OCI-LY1 (cell line): ENCODE results near the gene TREH.
A peak's percentile ranks its signal among the peaks of the same experiment; 100 is the strongest.
"Not testable (repeated sequence)": the region's sequence is repeated elsewhere in the genome, so short reads cannot be mapped to it uniquely, and the experiment has no call there.

Source experiments
- H2AFZ ChIP-seq: fragments of 200-600 bp; sonication (generic), shearing (Covaris generic); 2 replicates; pipeline ENCODE4 v1.6.0; 2014; ENCODE audit warnings: antibody characterized with exemption, mild to moderate bottlenecking, low read length
- H3F3A ChIP-seq: fragments of 200-600 bp; sonication (generic), shearing (Covaris generic); 2 replicates; pipeline ENCODE4 v1.6.0; 2014; ENCODE audit warnings: mild to moderate bottlenecking, antibody characterized with exemption, low read length, moderate library complexity; ENCODE audit not compliant: insufficient read depth
- H3K27ac ChIP-seq: fragments of 200-600 bp; sonication (generic); 2 replicates; pipeline ENCODE4 v1.5.1; 2014; ENCODE audit warnings: low read length, mixed run types, mild to moderate bottlenecking, low read depth; ENCODE audit not compliant: poor library complexity, severe bottlenecking
- H3K27me3 ChIP-seq: fragments of 200-600 bp; sonication (generic); 2 replicates; pipeline ENCODE4 v1.6.0; 2014; ENCODE audit warnings: antibody characterized with exemption, mild to moderate bottlenecking, low read length, moderate library complexity; ENCODE audit not compliant: insufficient read depth
- H3K36me3 ChIP-seq: fragments of 200-600 bp; sonication (generic); 2 replicates; pipeline ENCODE4 v1.6.1; 2014; ENCODE audit warnings: mild to moderate bottlenecking, antibody characterized with exemption, low read length, moderate library complexity, mixed read lengths; ENCODE audit not compliant: insufficient read depth
- H3K4me1 ChIP-seq: fragments of 200-600 bp; sonication (generic); 2 replicates; pipeline ENCODE4 v1.5.1; 2014; ENCODE audit warnings: mild to moderate bottlenecking, low read length, moderate library complexity; ENCODE audit not compliant: insufficient read depth, severe bottlenecking
- H3K4me2 ChIP-seq: fragments of 200-600 bp; sonication (generic), shearing (Covaris generic); 2 replicates; pipeline ENCODE4 v1.6.1; 2014; ENCODE audit warnings: low read length
- H3K4me3 ChIP-seq: fragments of 200-600 bp; sonication (generic); 2 replicates; pipeline ENCODE4 v1.5.1; 2014; ENCODE audit warnings: low read length, low read depth, mild to moderate bottlenecking, mixed read lengths; ENCODE audit not compliant: poor library complexity, severe bottlenecking
- H3K79me2 ChIP-seq: fragments of 200-600 bp; shearing (Covaris generic); 2 replicates; pipeline ENCODE4 v1.6.1; 2016; ENCODE audit warnings: mixed run types, low read length, mixed read lengths; ENCODE audit not compliant: insufficient read depth
- H3K9ac ChIP-seq: fragments of 200-600 bp; sonication (generic), shearing (Covaris generic); 2 replicates; pipeline ENCODE4 v1.6.1; 2014; ENCODE audit warnings: mild to moderate bottlenecking, low read length, mixed read lengths
- H3K9me2 ChIP-seq: fragments of 200-600 bp; sonication (generic), shearing (Covaris generic); 2 replicates; pipeline ENCODE4 v1.6.1; 2014; ENCODE audit warnings: low read depth, mild to moderate bottlenecking, low read length, mixed read lengths
- H3K9me3 ChIP-seq: fragments of 200-600 bp; shearing (Covaris generic); 2 replicates; pipeline ENCODE4 v1.6.1; 2014; ENCODE audit warnings: low read length, mixed read lengths
- H4K20me1 ChIP-seq: fragments of 200-600 bp; sonication (generic), shearing (Covaris generic); 2 replicates; pipeline ENCODE4 v1.6.0; 2016; ENCODE audit warnings: mild to moderate bottlenecking, low read length; ENCODE audit not compliant: insufficient read depth
- CTCF ChIP-seq: fragments of 200-600 bp; sonication (generic), shearing (Covaris generic); IDR thresholded peaks from 2 replicates; pipeline ENCODE4 v1.5.1; 2017; ENCODE audit warnings: mild to moderate bottlenecking, antibody characterized with exemption, low read length, moderate library complexity, mixed read lengths
- EZH2 ChIP-seq: fragments of 200-600 bp; sonication (generic), shearing (Covaris generic); IDR thresholded peaks from 2 replicates; pipeline ENCODE4 v1.8.0; 2017; ENCODE audit warnings: borderline replicate concordance, mixed run types, mild to moderate bottlenecking, antibody characterized with exemption, low read length, moderate library complexity, mixed read lengths

TREH gene

GRCh38 chr11:118720078-118720477 is 40.6 kb upstream of the TREH start:
- H3K9me3 ChIP-seq, H2AFZ ChIP-seq, H4K20me1 ChIP-seq, H3K79me2 ChIP-seq, H3K9ac ChIP-seq, H3K9me2 ChIP-seq, H3K4me1 ChIP-seq, H3K4me2 ChIP-seq, H3F3A ChIP-seq, H3K4me3 ChIP-seq, H3K27ac ChIP-seq, H3K27me3 ChIP-seq, H3K36me3 ChIP-seq: not testable (repeated sequence)

- not testable (repeated sequence) for H3K4me1 ChIP-seq
Measured at GRCh38 chr11:118718562-118718961, 39.1 kb upstream of the TREH start.

DNA sequence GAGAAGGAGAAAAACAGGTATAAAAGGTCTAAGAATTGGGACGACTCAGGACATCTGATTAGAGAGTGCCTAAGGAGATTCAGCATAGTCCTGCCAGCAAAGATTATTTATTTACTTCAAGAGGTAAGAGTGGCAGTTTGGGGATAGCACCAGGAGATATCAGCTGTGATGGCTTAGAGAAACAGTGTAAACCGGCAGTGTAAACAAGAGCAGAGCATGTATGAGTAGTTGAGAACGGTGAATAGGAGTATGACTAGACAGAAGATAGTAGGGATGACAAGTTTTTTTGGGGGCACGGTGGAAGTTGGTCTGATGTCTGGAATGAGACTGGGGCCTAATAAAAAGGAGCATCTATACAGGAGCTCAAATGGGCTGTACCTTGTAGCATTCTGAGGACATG is 38.3 kb upstream of the TREH start:
- not testable (repeated sequence) for H3F3A ChIP-seq, H3K9ac ChIP-seq, H3K4me1 ChIP-seq

More at GRCh38 chr11:118718562-118718961, 39.1 kb upstream of the TREH start:
- H3K4me3 ChIP-seq, H3F3A ChIP-seq, H2AFZ ChIP-seq, H3K27ac ChIP-seq, H3K27me3 ChIP-seq, H3K4me2 ChIP-seq, H4K20me1 ChIP-seq, H3K36me3 ChIP-seq, H3K9me3 ChIP-seq, H3K79me2 ChIP-seq, H3K9me2 ChIP-seq, H3K9ac ChIP-seq: not testable (repeated sequence)

GRCh38 chr11:118717221-118717620 is 37.8 kb upstream of the TREH start:
- not testable (repeated sequence) for H3K4me2 ChIP-seq, H3K27ac ChIP-seq

More for the DNA sequence above, 38.3 kb upstream of the TREH start:
- not testable (repeated sequence) for H2AFZ ChIP-seq, H3K4me3 ChIP-seq, H3K36me3 ChIP-seq, H3K9me2 ChIP-seq, H3K27ac ChIP-seq, H3K79me2 ChIP-seq, H3K27me3 ChIP-seq, H4K20me1 ChIP-seq, H3K4me2 ChIP-seq, H3K9me3 ChIP-seq

GRCh38 chr11:118715837-118716260 is 36.4 kb upstream of the TREH start:
- Histone ChIP-seq H3K36me3 (no peaks in the 10 kb centered on the region), H3K9me2 (no peaks in the 10 kb centered on the region), H3K4me3 (no peak overlapping the region), H3K27ac (peak overlapping the region; percentile 49), H3F3A (no peaks in the 10 kb centered on the region), H3K4me1 (peaks cover 10% of the 10 kb centered on the region), H3K9ac (no peak overlapping the region), H3K4me2 (peak overlapping the region; percentile 26; the same call in 1 of the 2 replicates), H4K20me1 (no peaks in the 10 kb centered on the region), H3K79me2 (no peaks in the 10 kb centered on the region), H2AFZ (no peak overlapping the region), H3K9me3 (no peaks in the 10 kb centered on the region), H3K27me3 (no peaks in the 10 kb centered on the region)
- TF ChIP-seq EZH2 (no peak), CTCF (no peak)

More at GRCh38 chr11:118717221-118717620, 37.8 kb upstream of the TREH start:
- H3F3A ChIP-seq, H3K4me3 ChIP-seq, H2AFZ ChIP-seq, H3K27me3 ChIP-seq, H3K9me2 ChIP-seq, H3K9ac ChIP-seq, H4K20me1 ChIP-seq, H3K36me3 ChIP-seq, H3K4me1 ChIP-seq, H3K9me3 ChIP-seq, H3K79me2 ChIP-seq: not testable (repeated sequence)
